Keratinocyte (primary cell): ENCODE data around the gene ALG12.

ENCODE experiments used
- CTCF ChIP-seq, 3 experiments: IDR thresholded peaks in 1 of 3; conservative IDR thresholded peaks in 1 of 3; optimal IDR thresholded peaks in 1 of 3; 2 replicates in 2 of 3; 3 replicates in 1 of 3; pipeline versions ENCODE3 to v1.5.1; 2011; ENCODE audit warnings: low read length in 3 of 3, mild to moderate bottlenecking in 3 of 3, moderate library complexity in 2 of 3, control low read depth in 1 of 3, inconsistent platforms in 1 of 3; ENCODE audit not compliant: insufficient read depth in 2 of 3; ENCODE audit errors: extremely low read depth in 1 of 3
- EZH2 ChIP-seq: IDR thresholded peaks from one replicate; pipeline ENCODE4 v1.6.1; 2012; ENCODE audit warnings: inconsistent platforms, mild to moderate bottlenecking, low read length, moderate library complexity

- TF ChIP-seq CTCF (optimal IDR thresholded peaks at IDR 0.05 in 1 of 3, IDR thresholded peaks at IDR 0.05 in 1 of 3, conservative IDR thresholded peaks at IDR 0.05 in 1 of 3; ENCODE audit: extremely low read depth in 1 of 3, insufficient read depth in 2 of 3, low read length in 3 of 3), result no peak
- TF ChIP-seq EZH2, result no peak
Observed at GRCh38 chr22:49852898-49853894, 65.0 kb downstream of the ALG12 start, which contains the start of gene ZBED4.
